Adrenal gland (tissue), 12 donors: ENCODE data around the gene OR1F1. TPM values are rescaled to one million over a fixed set of nuclear protein-coding genes. Genes with fewer than 3 reads are reported as not detected.

Experiments
- DNase-seq, 7 donors: peaks; one replicate each; pipeline ENCODE4 v3.0.0-alpha.2; 2019 to 2020
- H3K27ac ChIP-seq, 5 donors: fragments of 200-600 bp; sonication (generic) in 4 of 5; 1 replicate in 3 of 5; 2 replicates in 2 of 5; pipeline versions ENCODE4 v1.5.1 to v1.8.0; 2016 to 2020; ENCODE audit warnings: mild to moderate bottlenecking in 1 of 5
- H3K27me3 ChIP-seq: fragments of 200-600 bp; 2 replicates; pipeline ENCODE4 v1.8.0; 2021
- H3K36me3 ChIP-seq, 2 donors: fragments of 200-600 bp; replicated peaks in 1 of 2; 1 replicate in 1 of 2; 2 replicates in 1 of 2; pipeline versions ENCODE4 v1.5.1 to v1.8.0; 2018 to 2022
- H3K4me1 ChIP-seq, 2 donors: fragments of 200-600 bp; replicated peaks in 1 of 2; 1 replicate in 1 of 2; 2 replicates in 1 of 2; pipeline versions ENCODE4 v1.5.1 to v1.8.0; 2018 to 2021
- H3K4me3 ChIP-seq, 4 donors: fragments of 200-600 bp; sonication (generic) in 3 of 4; one replicate each; pipeline ENCODE4 v1.5.1; 2016 to 2018
- H3K9me3 ChIP-seq, 3 donors: fragments of 200-600 bp; sonication (generic) in 1 of 3; replicated peaks in 1 of 3; 1 replicate in 2 of 3; 2 replicates in 1 of 3; pipeline versions ENCODE4 v1.5.1 to v1.8.0; 2016 to 2021
- CTCF ChIP-seq, 6 experiments: fragments of 450-650 bp in 4 of 6; fragments of 200-600 bp in 2 of 6; sonication (generic) in 1 of 6; IDR thresholded peaks; 1 replicate in 5 of 6; 2 replicates in 1 of 6; pipeline versions ENCODE4 v1.5.1 to v1.8.0; 2016 to 2021; ENCODE audit warnings: antibody characterized with exemption in 6 of 6, mild to moderate bottlenecking in 2 of 6, moderate library complexity in 1 of 6
- POLR2A ChIP-seq, 2 donors: fragments of 450-650 bp; IDR thresholded peaks; one replicate each; pipeline ENCODE4 v1.6.1; 2017; ENCODE audit warnings: antibody characterized with exemption in 2 of 2, mild to moderate bottlenecking in 2 of 2, moderate library complexity in 1 of 2
- WGBS, 4 donors: extraction: QIAGEN DNeasy Blood & Tissue Kit in 2 of 4; methylation state at CpG; one replicate each; pipeline versions ENCODE4 v1.1.5 to v1.1.7; 2013 to 2017; 5-methylcytosine and 5-hydroxymethylcytosine counted together
- intact Hi-C, 2 donors: fragments of 100-400 bp; cut with DNase I; formaldehyde crosslinking; loops; one replicate each; pipeline versions ENCODE4 v1.14.1 to v1.15.0; 2022 to 2023
- polyA plus RNA-seq, 3 donors: library from polyadenylated mRNA; stranded (reverse); fragments of 200-250 nt in 2 of 3; fragments of 350-450 nt in 1 of 3; fragmentation: Illumina TruSeq in 1 of 3; extraction: RNeasy Lipid Tissue Mini Kit (QIAGEN cat#74804) in 1 of 3; gene quantifications; one replicate each; pipeline ENCODE4 v1.2.3, GENCODE V29; 2013 to 2014
- total RNA-seq, 9 donors: library from RNA; depleted of rRNA in 4 of 9; stranded (reverse); fragments of >200 nt in 4 of 9; fragments of 120-200 nt in 1 of 9; fragmentation: NEBNext Ultra II Directional in 1 of 9; extraction: Animal tissue kit (Norgen Biotek cat#: 25700) in 1 of 9; gene quantifications; one replicate each; pipeline versions ENCODE4 v1.1.0 to v1.2.4, GENCODE V29; 2013 to 2023
- donor health status: healthy with polysubstance abuse.
- donor health status: Bipolar disorder and iron deficiency.
- donor health status: DM: yes; HTN: yes; CAD: no.
- donor health status: DM: no; HTN: no; CAD: no.
- donor health status: DM: no; HTN: no; CAD: no.
- donor health status: DM: yes; HTN: yes; CAD: no.

Gene OR1F1
- total and polyA plus RNA-seq, 12 donors: not detected

- WGBS, 4 donors: 82 to 92% (median 83%) methylated on average over 9 to 14 of the region's 14 CpGs
- Histone ChIP-seq H3K4me1 (no peaks in the 10 kb centered on the region), H3K4me3 (no peak overlapping the region), H3K9me3 (no peaks in the 10 kb centered on the region), H3K27ac (no peak overlapping the region), H3K27me3 (peaks cover 4% of the 10 kb centered on the region), H3K36me3 (no peaks in the 10 kb centered on the region)
- intact Hi-C loops: no loop called here
- TF ChIP-seq POLR2A (IDR thresholded peaks at IDR 0.05): no peak
- TF ChIP-seq CTCF (IDR thresholded peaks at IDR 0.05): no peak
- DNase-seq: no peak
Observed at GRCh38 chr16:3249451-3249850, 61.4 kb downstream of the OR1F1 start.

- no peaks in the 10 kb centered on the region for H3K4me1 ChIP-seq
- intact Hi-C loops: no loop called here
- H3K9me3 ChIP-seq: no peaks in the 10 kb centered on the region
- TF ChIP-seq POLR2A (IDR thresholded peaks at IDR 0.05): no peak
- TF ChIP-seq CTCF (IDR thresholded peaks at IDR 0.05): no peak
- H3K4me3 ChIP-seq: no peak overlapping the region
- DNase-seq: no peak
- no peaks in the 10 kb centered on the region for H3K36me3 ChIP-seq
- no peak overlapping the region for H3K27ac ChIP-seq
- peaks cover 7% of the 10 kb centered on the region for H3K27me3 ChIP-seq
- 73 to 84% (median 81%) methylated on average over 4 of the region's 4 CpGs for WGBS, 4 donors
Observed at GRCh38 chr16:3252967-3253366, 65.0 kb downstream of the OR1F1 start.

GRCh38 chr16:3254309-3254708 is 66.3 kb downstream of the OR1F1 start:
- Histone ChIP-seq H3K27ac (no peak overlapping the region), H3K27me3 (peaks cover 7% of the 10 kb centered on the region), H3K4me3 (no peak overlapping the region), H3K4me1 (no peaks in the 10 kb centered on the region), H3K36me3 (no peaks in the 10 kb centered on the region), H3K9me3 (no peaks in the 10 kb centered on the region)
- TF ChIP-seq POLR2A (IDR thresholded peaks at IDR 0.05): no peak
- TF ChIP-seq CTCF (IDR thresholded peaks at IDR 0.05): no peak
- DNase-seq: no peak
- WGBS, 4 donors: 43 to 51% (median 47%) methylated on average over 3 to 35 of the region's 35 CpGs
- intact Hi-C loops: no loop called here

Other genes starting within 250 kb of the OR1F1 start
- gene KREMEN2, start 223.9 kb upstream of the OR1F1 start, total RNA-seq: not detected
- gene KREMEN2, start 223.9 kb upstream of the OR1F1 start, polyA plus RNA-seq: not detected
- 10 to 100 TPM in 7 of 9 donors, 1 to 10 TPM in 2; 7.4 to 17.0 (median 13.2) TPM for gene PAQR4, start 218.9 kb upstream of the OR1F1 start, total RNA-seq
- 10 to 100 TPM in 1 of 3 donors, 1 to 10 TPM in 2; 4.1 to 14.6 (median 8.1) TPM for gene PAQR4, start 218.9 kb upstream of the OR1F1 start, polyA plus RNA-seq
- 1 to 10 TPM in 8 of 9 donors, under 1 TPM in 1; 0.46 to 7.0 (median 2.9) TPM for gene PKMYT1, start 207.8 kb upstream of the OR1F1 start, total RNA-seq
- gene PKMYT1, start 207.8 kb upstream of the OR1F1 start, polyA plus RNA-seq: 1 to 10 TPM; 1.0 to 3.7 (median 2.0) TPM
- under 1 TPM in 2 of 9 donors, not detected in 7; 0.28 to 0.31 TPM for gene CLDN9, start 175.3 kb upstream of the OR1F1 start, total RNA-seq
- 1 to 10 TPM in 1 of 3 donors, under 1 TPM in 1, not detected in 1; 0.34 to 1.4 TPM for gene CLDN9, start 175.3 kb upstream of the OR1F1 start, polyA plus RNA-seq
- under 1 TPM in 2 of 9 donors, not detected in 7; 0.46 to 0.47 TPM for gene CLDN6, start 170.0 kb upstream of the OR1F1 start, total RNA-seq
- gene CLDN6, start 170.0 kb upstream of the OR1F1 start, polyA plus RNA-seq: not detected
- 100 to 1,000 TPM in 2 of 9 donors, 10 to 100 TPM in 6, 1 to 10 TPM in 1; 8.8 to 175 (median 42.5) TPM for gene TNFRSF12A, start 167.8 kb upstream of the OR1F1 start, total RNA-seq
- gene TNFRSF12A, start 167.8 kb upstream of the OR1F1 start, polyA plus RNA-seq: 100 to 1,000 TPM in 1 of 3 donors, 10 to 100 TPM in 2; 41.8 to 124 (median 60.9) TPM
- gene HCFC1R1, start 164.3 kb upstream of the OR1F1 start, total RNA-seq: 100 to 1,000 TPM in 1 of 9 donors, 10 to 100 TPM in 8; 35.4 to 138 (median 62.7) TPM
- 100 to 1,000 TPM in 2 of 3 donors, 10 to 100 TPM in 1; 29.7 to 609 (median 462) TPM for gene HCFC1R1, start 164.3 kb upstream of the OR1F1 start, polyA plus RNA-seq
- gene THOC6, start 164.2 kb upstream of the OR1F1 start, total RNA-seq: 10 to 100 TPM; 14.9 to 24.3 (median 17.3) TPM
- gene THOC6, start 164.2 kb upstream of the OR1F1 start, polyA plus RNA-seq: 100 to 1,000 TPM in 1 of 3 donors, 10 to 100 TPM in 1, 1 to 10 TPM in 1; 9.0 to 107 (median 78.6) TPM
- under 1 TPM in 2 of 9 donors, not detected in 7; 0.14 to 0.31 TPM for gene BICDL2, start 151.3 kb upstream of the OR1F1 start, total RNA-seq
- under 1 TPM in 2 of 3 donors, not detected in 1; 0.20 to 0.24 TPM for gene BICDL2, start 151.3 kb upstream of the OR1F1 start, polyA plus RNA-seq
- gene MMP25, start 141.6 kb upstream of the OR1F1 start, total RNA-seq: under 1 TPM in 8 of 9 donors, not detected in 1; 0.11 to 0.65 (median 0.35) TPM
- gene MMP25, start 141.6 kb upstream of the OR1F1 start, polyA plus RNA-seq: 1 to 10 TPM in 1 of 3 donors, under 1 TPM in 2; 0.09 to 3.1 (median 0.47) TPM
- gene IL32, start 122.6 kb upstream of the OR1F1 start, total RNA-seq: 100 to 1,000 TPM in 1 of 9 donors, 10 to 100 TPM in 6, 1 to 10 TPM in 2; 3.9 to 106 (median 22.0) TPM
- 100 to 1,000 TPM in 2 of 3 donors, 10 to 100 TPM in 1; 19.9 to 127 (median 118) TPM for gene IL32, start 122.6 kb upstream of the OR1F1 start, polyA plus RNA-seq
- gene ZSCAN10, start 88.9 kb upstream of the OR1F1 start, total RNA-seq: under 1 TPM in 3 of 9 donors, not detected in 6; 0.11 to 0.50 (median 0.15) TPM
- under 1 TPM in 1 of 3 donors, not detected in 2; 0.13 TPM for gene ZSCAN10, start 88.9 kb upstream of the OR1F1 start, polyA plus RNA-seq
- gene ZNF205, start 75.6 kb upstream of the OR1F1 start, total RNA-seq: 10 to 100 TPM in 8 of 9 donors, 1 to 10 TPM in 1; 6.3 to 25.5 (median 13.3) TPM
- gene ZNF205, start 75.6 kb upstream of the OR1F1 start, polyA plus RNA-seq: 10 to 100 TPM in 2 of 3 donors, 1 to 10 TPM in 1; 3.8 to 86.1 (median 33.9) TPM
- gene ZNF213, start 53.2 kb upstream of the OR1F1 start, total RNA-seq: 10 to 100 TPM in 7 of 9 donors, 1 to 10 TPM in 2; 2.6 to 19.3 (median 12.6) TPM
- gene ZNF213, start 53.2 kb upstream of the OR1F1 start, polyA plus RNA-seq: 10 to 100 TPM in 2 of 3 donors, 1 to 10 TPM in 1; 4.2 to 19.5 (median 10.4) TPM
- gene ZNF200, start 47.0 kb downstream of the OR1F1 start, total RNA-seq: 10 to 100 TPM in 3 of 9 donors, 1 to 10 TPM in 6; 4.4 to 15.4 (median 8.6) TPM
- 1 to 10 TPM; 5.4 to 7.8 (median 6.2) TPM for gene ZNF200, start 47.0 kb downstream of the OR1F1 start, polyA plus RNA-seq
- 1 to 10 TPM in 8 of 9 donors, under 1 TPM in 1; 0.39 to 7.8 (median 4.1) TPM for gene MEFV, start 68.4 kb downstream of the OR1F1 start, total RNA-seq
- under 1 TPM; 0.40 to 0.72 (median 0.71) TPM for gene MEFV, start 68.4 kb downstream of the OR1F1 start, polyA plus RNA-seq
- gene ZNF263, start 95.3 kb downstream of the OR1F1 start, total RNA-seq: 10 to 100 TPM; 22.5 to 84.0 (median 36.2) TPM
- 10 to 100 TPM; 18.5 to 26.4 (median 21.8) TPM for gene ZNF263, start 95.3 kb downstream of the OR1F1 start, polyA plus RNA-seq
- gene TIGD7, start 117.2 kb downstream of the OR1F1 start, total RNA-seq: 1 to 10 TPM; 2.1 to 8.7 (median 4.5) TPM
- 1 to 10 TPM; 3.5 to 7.0 (median 4.6) TPM for gene TIGD7, start 117.2 kb downstream of the OR1F1 start, polyA plus RNA-seq
- 10 to 100 TPM in 8 of 9 donors, 1 to 10 TPM in 1; 7.9 to 46.4 (median 22.5) TPM for gene ZNF75A, start 117.3 kb downstream of the OR1F1 start, total RNA-seq
- gene ZNF75A, start 117.3 kb downstream of the OR1F1 start, polyA plus RNA-seq: 10 to 100 TPM; 24.9 to 42.0 (median 37.4) TPM
- gene OR2C1, start 167.7 kb downstream of the OR1F1 start, total RNA-seq: under 1 TPM in 5 of 9 donors, not detected in 4; 0.14 to 0.44 (median 0.35) TPM
- under 1 TPM in 1 of 3 donors, not detected in 2; 0.24 TPM for gene OR2C1, start 167.7 kb downstream of the OR1F1 start, polyA plus RNA-seq
- 10 to 100 TPM; 11.5 to 20.1 (median 14.3) TPM for gene ZSCAN32, start 212.8 kb downstream of the OR1F1 start, total RNA-seq
- gene ZSCAN32, start 212.8 kb downstream of the OR1F1 start, polyA plus RNA-seq: 10 to 100 TPM; 10.6 to 19.0 (median 11.5) TPM
- 10 to 100 TPM in 8 of 9 donors, 1 to 10 TPM in 1; 8.6 to 22.2 (median 11.0) TPM for gene ZNF174, start 213.0 kb downstream of the OR1F1 start, total RNA-seq
- 10 to 100 TPM in 1 of 3 donors, 1 to 10 TPM in 2; 4.1 to 15.4 (median 5.7) TPM for gene ZNF174, start 213.0 kb downstream of the OR1F1 start, polyA plus RNA-seq